Nephron progenitor cell (in vitro differentiated cells): ENCODE results near the gene TPM4.
"Not testable (repeated sequence)": the region's sequence is repeated elsewhere in the genome, so short reads cannot be mapped to it uniquely, and the experiment has no call there.

Experiments used
- DNase-seq: peaks from one replicate; pipeline ENCODE4 v3.0.0; 2021
- H3K27ac Mint-ChIP-seq: 2 replicates; pipeline ENCODE4 v1.8.0; 2021; ENCODE audit warnings: mild to moderate bottlenecking, moderate library complexity, mixed read lengths
- H3K27me3 Mint-ChIP-seq: 2 replicates; pipeline ENCODE4 v1.8.0; 2021; ENCODE audit warnings: mild to moderate bottlenecking, low read depth, mixed read lengths; ENCODE audit not compliant: poor library complexity
- H3K36me3 Mint-ChIP-seq: 2 replicates; pipeline ENCODE4 v1.8.0; 2021; ENCODE audit warnings: low read depth, mixed read lengths
- H3K4me1 Mint-ChIP-seq: 2 replicates; pipeline ENCODE4 v1.8.0; 2021; ENCODE audit warnings: mixed read lengths
- H3K4me3 Mint-ChIP-seq: 2 replicates; pipeline ENCODE4 v1.8.0; 2021; ENCODE audit warnings: mild to moderate bottlenecking, moderate library complexity, mixed read lengths
- H3K9me3 Mint-ChIP-seq: 2 replicates; pipeline ENCODE4 v1.8.0; 2021; ENCODE audit warnings: mild to moderate bottlenecking, moderate library complexity, mixed read lengths
- TF ChIP-seq, protein P1 (sequence below): fragments of 200-600 bp; sonication (generic); IDR thresholded peaks from 2 replicates; pipeline ENCODE4 v1.5.0; 2021; ENCODE audit warnings: antibody characterized with exemption

TPM4 gene

GRCh38 chr19:16095071-16095571 is 18.8 kb downstream of the TPM4 start:
- no peaks in the 10 kb centered on the region for H3K9me3 Mint-ChIP-seq
- H3K27ac Mint-ChIP-seq: peak overlapping the region; percentile 96
- TF ChIP-seq, protein P1, sequence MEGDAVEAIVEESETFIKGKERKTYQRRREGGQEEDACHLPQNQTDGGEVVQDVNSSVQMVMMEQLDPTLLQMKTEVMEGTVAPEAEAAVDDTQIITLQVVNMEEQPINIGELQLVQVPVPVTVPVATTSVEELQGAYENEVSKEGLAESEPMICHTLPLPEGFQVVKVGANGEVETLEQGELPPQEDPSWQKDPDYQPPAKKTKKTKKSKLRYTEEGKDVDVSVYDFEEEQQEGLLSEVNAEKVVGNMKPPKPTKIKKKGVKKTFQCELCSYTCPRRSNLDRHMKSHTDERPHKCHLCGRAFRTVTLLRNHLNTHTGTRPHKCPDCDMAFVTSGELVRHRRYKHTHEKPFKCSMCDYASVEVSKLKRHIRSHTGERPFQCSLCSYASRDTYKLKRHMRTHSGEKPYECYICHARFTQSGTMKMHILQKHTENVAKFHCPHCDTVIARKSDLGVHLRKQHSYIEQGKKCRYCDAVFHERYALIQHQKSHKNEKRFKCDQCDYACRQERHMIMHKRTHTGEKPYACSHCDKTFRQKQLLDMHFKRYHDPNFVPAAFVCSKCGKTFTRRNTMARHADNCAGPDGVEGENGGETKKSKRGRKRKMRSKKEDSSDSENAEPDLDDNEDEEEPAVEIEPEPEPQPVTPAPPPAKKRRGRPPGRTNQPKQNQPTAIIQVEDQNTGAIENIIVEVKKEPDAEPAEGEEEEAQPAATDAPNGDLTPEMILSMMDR: no peak
- peaks cover 26% of the 10 kb centered on the region for H3K4me1 Mint-ChIP-seq
- no peak for DNase-seq
- H3K36me3 Mint-ChIP-seq: peaks cover 88% of the 10 kb centered on the region
- peaks cover 7% of the 10 kb centered on the region for H3K27me3 Mint-ChIP-seq
- peak overlapping the region; percentile 36 for H3K4me3 Mint-ChIP-seq

DNA sequence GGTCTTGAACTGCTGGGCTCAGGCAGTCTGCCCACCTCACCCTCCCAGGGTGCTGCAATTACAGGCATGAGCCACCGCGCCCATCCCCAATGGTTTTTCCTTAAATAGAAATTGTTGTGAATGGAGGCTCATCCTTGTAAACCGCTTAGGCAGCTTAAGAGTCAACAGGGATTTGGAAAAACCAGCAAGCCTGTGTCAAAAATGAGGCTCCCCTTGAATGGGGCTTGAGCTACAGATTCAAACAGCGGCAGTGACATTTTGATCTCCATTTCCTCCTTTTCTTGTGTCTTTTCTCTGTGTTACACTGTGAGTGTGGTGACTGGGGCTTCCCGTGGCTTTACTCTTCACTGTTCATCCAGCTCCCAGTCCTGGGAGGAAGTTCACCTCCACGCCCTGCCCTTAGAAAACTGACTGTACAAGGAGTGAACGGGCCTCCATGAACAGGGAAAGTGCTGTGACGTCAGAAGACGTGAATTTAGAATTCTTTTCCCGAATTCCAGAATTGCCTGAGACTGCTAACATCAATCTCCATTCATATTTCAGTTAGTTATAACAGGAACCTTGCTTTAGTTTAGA is 20.1 kb downstream of the TPM4 start:
- Mint-ChIP-seq H3K27ac (peak overlapping the region; percentile 77), H3K4me1 (peaks cover 26% of the 10 kb centered on the region), H3K27me3 (peaks cover 7% of the 10 kb centered on the region), H3K4me3 (no peak overlapping the region), H3K36me3 (peaks cover 83% of the 10 kb centered on the region), H3K9me3 (no peaks in the 10 kb centered on the region)
- DNase-seq: no peak
- TF ChIP-seq, protein P1: no peak

GRCh38 chr19:16098416-16098768 is 22.1 kb downstream of the TPM4 start:
- no peak overlapping the region for H3K27ac Mint-ChIP-seq

DNA sequence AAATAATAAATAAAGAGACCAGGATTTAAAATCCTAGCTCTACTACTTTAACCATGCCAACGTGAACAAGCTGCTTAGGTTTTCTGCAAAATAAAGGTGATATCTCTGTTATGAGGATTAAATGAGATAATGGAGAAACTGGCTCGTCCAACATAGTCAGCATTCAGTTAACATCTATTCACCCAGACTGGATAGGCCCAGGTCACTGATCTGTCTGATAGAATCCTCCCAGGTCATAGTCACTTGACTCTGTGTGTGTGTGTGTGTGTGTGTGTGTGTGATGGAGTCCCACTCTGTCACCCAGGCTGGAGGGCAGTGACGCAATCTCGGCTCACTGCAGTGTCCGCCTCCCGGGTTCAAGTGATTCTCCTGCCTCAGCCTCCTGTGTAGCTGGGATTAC is 22.5 kb downstream of the TPM4 start:
- TF ChIP-seq, protein P1: no peak
- Mint-ChIP-seq H3K27ac (no peak overlapping the region), H3K4me1 (peaks cover 15% of the 10 kb centered on the region), H3K27me3 (no peaks in the 10 kb centered on the region), H3K9me3 (no peaks in the 10 kb centered on the region), H3K36me3 (peaks cover 77% of the 10 kb centered on the region), H3K4me3 (no peak overlapping the region)
- no peak for DNase-seq

More at GRCh38 chr19:16098416-16098768, 22.1 kb downstream of the TPM4 start:
- Mint-ChIP-seq H3K4me3 (no peak overlapping the region), H3K4me1 (peaks cover 18% of the 10 kb centered on the region), H3K9me3 (no peaks in the 10 kb centered on the region), H3K36me3 (peaks cover 77% of the 10 kb centered on the region), H3K27me3 (no peaks in the 10 kb centered on the region)
- TF ChIP-seq, protein P1: no peak
- DNase-seq: no peak

DNA sequence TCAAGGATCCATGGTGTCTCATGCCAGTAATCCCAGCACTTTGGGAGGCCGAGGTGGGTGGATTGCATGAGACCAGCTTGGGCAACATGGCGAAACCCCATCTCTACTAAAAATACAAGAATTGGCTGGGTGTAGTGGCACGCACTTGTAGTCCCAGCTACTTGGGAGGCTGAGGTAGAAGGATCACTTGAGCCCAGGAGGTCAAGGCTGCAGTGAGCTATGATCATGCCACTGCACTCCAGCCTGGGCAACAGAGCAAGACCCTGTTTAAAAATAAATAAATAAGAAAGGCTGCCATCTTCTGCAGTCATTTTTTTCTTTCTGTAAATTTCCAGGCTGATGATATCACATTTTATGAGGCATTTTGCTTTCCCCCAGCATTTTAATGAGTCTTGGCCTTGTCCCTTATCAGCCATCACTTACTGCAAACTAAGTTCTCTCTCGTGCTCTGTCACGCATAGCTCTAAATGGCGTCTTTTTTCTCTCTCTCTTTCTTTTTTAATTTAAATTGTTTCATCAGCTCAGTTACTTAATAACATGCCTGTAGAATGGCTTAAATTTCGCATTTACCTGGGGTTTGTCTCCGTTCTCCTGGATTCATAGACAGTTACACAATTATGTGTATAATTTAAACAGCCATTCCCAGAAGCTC is 23.1 kb downstream of the TPM4 start:
- not testable (repeated sequence) for H3K27me3 Mint-ChIP-seq, H3K27ac Mint-ChIP-seq, DNase-seq, H3K9me3 Mint-ChIP-seq, H3K4me3 Mint-ChIP-seq
- Mint-ChIP-seq H3K4me1 (peaks cover 12% of the 10 kb centered on the region), H3K36me3 (peaks cover 73% of the 10 kb centered on the region)

- TF ChIP-seq, protein P1: no peak
- H3K27me3 Mint-ChIP-seq: no peaks in the 10 kb centered on the region
- H3K27ac Mint-ChIP-seq: no peak overlapping the region
- H3K36me3 Mint-ChIP-seq: peaks cover 62% of the 10 kb centered on the region
- no peak for DNase-seq
- no peaks in the 10 kb centered on the region for H3K9me3 Mint-ChIP-seq
- no peak overlapping the region for H3K4me3 Mint-ChIP-seq
- H3K4me1 Mint-ChIP-seq: peaks cover under 1% of the 10 kb centered on the region
Measured at GRCh38 chr19:16100524-16100923, 24.2 kb downstream of the TPM4 start.
